Activated T-cell treated with anti-CD3 and anti-CD28 coated beads, Interleukin-2, amount 50 U/mL, for 72 hours (primary cell): ENCODE data around the gene ADCY5. TPM values are rescaled to one million over a fixed set of nuclear protein-coding genes. Genes with fewer than 3 reads are reported as not detected.

Experiments
- ATAC-seq, 2 donors: fragments of 150-1000 bp; cut with Tn5 transposase; replicated peaks in 1 of 2; 2 replicates each; pipeline ENCODE4 v1.10.0; 2021; ENCODE audit warnings: moderate library complexity in 2 of 2, mild to moderate bottlenecking in 1 of 2
- DNase-seq, 2 donors: peaks; one replicate each; pipeline ENCODE4 v3.0.0; 2021 to 2022; ENCODE audit warnings: mixed read lengths in 1 of 2
- H3K27ac Mint-ChIP-seq: one replicate; pipeline ENCODE4 v1.8.0; 2022; ENCODE audit warnings: mild to moderate bottlenecking, moderate library complexity, mixed read lengths
- H3K27me3 Mint-ChIP-seq: one replicate; pipeline ENCODE4 v1.8.0; 2022; ENCODE audit warnings: low read depth, mixed read lengths
- H3K36me3 Mint-ChIP-seq, 2 donors: one replicate each; pipeline ENCODE4 v1.8.0; 2022; ENCODE audit warnings: mixed read lengths in 2 of 2, mild to moderate bottlenecking in 1 of 2; ENCODE audit not compliant: insufficient read depth in 2 of 2
- H3K4me1 Mint-ChIP-seq: one replicate; pipeline ENCODE4 v1.8.0; 2022; ENCODE audit warnings: low read depth, mixed read lengths
- H3K4me3 Mint-ChIP-seq, 2 donors: one replicate each; pipeline ENCODE4 v1.8.0; 2022; ENCODE audit warnings: mild to moderate bottlenecking in 2 of 2, mixed read lengths in 2 of 2, moderate library complexity in 2 of 2
- H3K9me3 Mint-ChIP-seq, 2 donors: one replicate each; pipeline ENCODE4 v1.8.0; 2022; ENCODE audit warnings: mixed read lengths in 2 of 2
- total RNA-seq, 2 donors: library from RNA; stranded (reverse); gene quantifications; one replicate each; pipeline ENCODE4 v1.2.3, GENCODE V29; 2022

The ADCY5 gene
- total RNA-seq, 2 donors from 2014 or later: not detected

DNA sequence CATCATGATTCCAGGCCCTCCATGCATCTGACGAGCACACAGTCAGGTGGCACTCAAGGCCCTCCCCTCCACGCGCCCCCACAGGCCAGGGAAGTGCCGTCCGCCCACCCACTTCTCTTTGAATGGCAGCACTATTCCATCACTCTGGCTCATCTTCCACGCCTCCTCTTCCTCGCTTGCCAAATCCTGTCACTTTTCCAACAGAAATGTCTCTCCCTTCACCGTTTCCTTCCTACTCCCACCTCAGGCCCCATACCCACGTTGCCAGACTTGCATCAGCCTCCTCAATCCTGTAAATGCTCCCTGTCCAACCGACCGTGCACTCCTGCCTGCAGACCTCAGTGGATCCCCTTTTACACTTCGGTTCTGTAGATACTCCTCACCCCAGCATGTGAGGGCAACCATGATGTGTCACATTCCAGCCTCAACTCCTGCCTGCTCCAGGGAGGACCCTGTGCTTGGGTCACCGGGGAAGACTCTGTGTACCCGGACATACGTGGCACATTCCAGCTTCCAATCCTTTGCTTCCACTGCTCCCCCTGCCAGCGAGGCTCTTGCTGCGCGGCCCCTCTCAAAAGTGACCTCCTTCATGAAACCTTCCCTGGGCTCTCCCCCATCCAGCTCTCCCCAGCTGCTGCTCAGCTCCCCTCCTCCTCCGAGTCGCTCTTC, 29.6 kb downstream of the ADCY5 start:
- DNase-seq (no peak), ATAC-seq (no peak)

DNA sequence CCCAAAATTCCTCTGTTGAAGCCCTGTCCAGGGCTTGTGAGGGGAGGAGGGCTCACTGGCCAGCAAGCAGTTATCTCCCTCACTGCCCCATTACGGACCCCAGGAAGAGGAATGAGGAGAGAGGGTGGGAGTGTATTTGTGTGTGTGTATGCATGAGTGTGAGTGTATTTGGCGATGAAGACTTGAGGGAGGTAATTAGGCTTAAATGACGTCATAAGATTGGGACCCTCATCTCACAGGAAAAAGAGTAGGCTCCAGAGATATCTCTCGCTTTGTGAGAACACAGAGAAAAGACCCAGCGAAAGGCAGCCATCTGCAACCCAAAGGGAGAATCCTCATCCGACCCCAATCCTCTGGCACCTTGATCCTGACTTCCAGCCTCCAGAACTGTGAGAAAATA, 32.2 kb downstream of the ADCY5 start:
- DNase-seq (no peak), ATAC-seq (no peak)
- H3K27ac Mint-ChIP-seq: no peak overlapping the region
- H3K27me3 Mint-ChIP-seq: no peaks in the 10 kb centered on the region
- H3K4me3 Mint-ChIP-seq: no peak overlapping the region
- H3K4me1 Mint-ChIP-seq: no peaks in the 10 kb centered on the region
- H3K36me3 Mint-ChIP-seq: no peaks in the 10 kb centered on the region
- no peaks in the 10 kb centered on the region for H3K9me3 Mint-ChIP-seq

More for the DNA sequence above, 29.6 kb downstream of the ADCY5 start:
- H3K4me3 Mint-ChIP-seq: no peak overlapping the region
- H3K4me1 Mint-ChIP-seq: no peaks in the 10 kb centered on the region
- H3K36me3 Mint-ChIP-seq: no peaks in the 10 kb centered on the region
- H3K27ac Mint-ChIP-seq: no peak overlapping the region
- H3K9me3 Mint-ChIP-seq: no peaks in the 10 kb centered on the region
- no peaks in the 10 kb centered on the region for H3K27me3 Mint-ChIP-seq

DNA sequence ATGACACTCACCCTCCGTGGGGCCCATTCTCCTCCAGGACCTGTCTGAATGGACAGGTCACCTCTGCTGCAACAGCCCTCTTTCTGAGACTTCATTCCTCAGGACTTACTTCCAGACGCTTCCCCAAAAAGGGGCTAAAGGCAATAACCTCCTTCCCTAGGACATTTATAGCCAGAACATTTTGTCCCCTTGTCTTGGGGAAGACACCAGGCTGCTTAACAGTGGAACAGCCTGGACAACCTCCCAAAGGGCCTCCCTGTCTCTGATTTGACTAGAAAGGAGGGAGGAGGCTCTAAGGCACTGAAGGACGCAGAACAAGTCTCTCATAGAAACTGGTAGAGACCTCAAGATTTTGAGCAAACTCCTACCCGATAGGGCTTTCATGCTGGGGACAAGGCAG, 32.7 kb downstream of the ADCY5 start:
- ATAC-seq (no peak), DNase-seq (no peak)
- H3K27ac Mint-ChIP-seq: no peak overlapping the region
- no peaks in the 10 kb centered on the region for H3K27me3 Mint-ChIP-seq
- no peaks in the 10 kb centered on the region for H3K4me1 Mint-ChIP-seq
- no peak overlapping the region for H3K4me3 Mint-ChIP-seq
- no peaks in the 10 kb centered on the region for H3K9me3 Mint-ChIP-seq
- H3K36me3 Mint-ChIP-seq: no peaks in the 10 kb centered on the region

DNA sequence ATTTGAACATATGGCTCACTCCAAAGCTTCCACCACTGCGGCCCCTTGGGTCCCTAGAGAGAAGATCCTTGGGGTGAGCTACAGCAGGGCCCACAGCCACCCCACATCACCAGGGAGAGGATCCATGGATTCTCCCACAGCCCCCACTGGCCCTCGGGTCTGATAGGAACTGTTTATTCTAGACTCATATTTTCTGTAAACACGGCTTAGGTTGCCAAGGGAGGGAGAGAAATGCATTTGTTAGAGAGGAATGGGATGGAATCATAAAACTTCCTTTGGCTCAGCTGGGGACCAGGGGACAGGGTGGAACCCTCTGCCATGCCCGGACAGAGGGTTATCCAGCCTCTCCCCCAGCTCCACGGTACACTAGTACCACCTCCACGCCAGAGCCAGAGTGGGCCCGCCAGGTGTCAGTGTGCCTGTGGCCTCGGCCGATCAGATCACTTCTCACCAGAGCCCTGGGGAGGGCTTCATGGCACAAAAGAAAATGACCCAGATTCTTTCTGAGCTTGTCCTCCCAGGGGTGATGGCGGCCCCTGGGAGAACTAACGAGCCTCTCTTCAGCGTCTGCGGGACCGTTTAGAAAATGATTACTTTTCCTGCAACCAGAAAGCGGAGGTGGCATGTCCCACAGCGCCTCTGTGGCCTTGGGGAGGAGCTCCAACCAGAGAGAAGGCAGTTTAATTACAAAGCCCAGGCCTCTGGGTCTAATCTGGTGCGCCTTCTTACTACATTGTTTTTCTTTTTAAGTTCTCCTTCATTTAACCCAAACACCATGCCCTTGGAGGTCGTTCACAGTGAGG, 33.7 kb downstream of the ADCY5 start:
- H3K36me3 Mint-ChIP-seq: no peaks in the 10 kb centered on the region
- no peak overlapping the region for H3K4me3 Mint-ChIP-seq
- no peaks in the 10 kb centered on the region for H3K9me3 Mint-ChIP-seq
- no peak overlapping the region for H3K27ac Mint-ChIP-seq
- no peaks in the 10 kb centered on the region for H3K4me1 Mint-ChIP-seq
- ATAC-seq (no peak), DNase-seq (no peak)
- H3K27me3 Mint-ChIP-seq: no peaks in the 10 kb centered on the region

DNA sequence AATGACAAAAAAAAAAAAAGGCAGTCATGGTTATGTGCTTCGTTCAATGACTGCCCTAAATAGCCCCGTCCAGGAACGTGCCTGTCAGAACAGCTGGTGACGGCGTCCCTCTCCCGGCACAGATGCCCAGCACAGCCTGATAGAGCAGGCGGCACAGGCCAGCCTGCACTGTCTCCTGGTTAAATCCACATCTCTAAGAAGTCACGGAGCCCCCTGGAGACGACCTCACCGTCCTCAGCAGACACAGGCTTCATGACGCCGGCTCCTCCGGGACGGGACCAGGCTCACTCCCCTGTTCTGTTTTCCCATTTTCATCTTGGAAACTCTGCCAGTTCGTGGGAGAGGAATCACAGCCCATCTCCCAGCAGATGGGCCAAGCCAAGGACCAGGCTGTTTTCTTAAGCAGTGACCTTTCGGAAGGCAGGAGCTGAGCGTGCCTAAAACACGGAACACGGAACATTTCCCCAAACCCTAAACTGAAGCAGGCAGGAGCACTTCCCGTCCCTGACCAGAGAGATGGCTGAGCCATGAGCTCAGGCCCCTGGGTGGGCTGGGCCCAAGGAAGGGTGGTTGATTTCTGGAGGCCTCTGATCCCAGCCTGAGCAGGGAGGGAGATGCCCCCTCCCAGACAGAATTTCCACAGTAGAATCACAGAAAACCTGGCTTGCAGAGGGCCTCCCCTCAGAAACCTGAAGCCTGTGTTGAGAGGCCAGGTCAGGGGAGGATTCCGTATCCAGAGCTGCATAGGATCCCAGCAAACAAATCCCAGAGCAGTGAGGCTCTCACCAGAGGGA, 35.9 kb downstream of the ADCY5 start:
- Mint-ChIP-seq H3K27ac (no peak overlapping the region), H3K27me3 (no peaks in the 10 kb centered on the region), H3K9me3 (no peaks in the 10 kb centered on the region), H3K36me3 (no peaks in the 10 kb centered on the region), H3K4me1 (no peaks in the 10 kb centered on the region), H3K4me3 (no peak overlapping the region)
- ATAC-seq (no peak), DNase-seq (no peak)

DNA sequence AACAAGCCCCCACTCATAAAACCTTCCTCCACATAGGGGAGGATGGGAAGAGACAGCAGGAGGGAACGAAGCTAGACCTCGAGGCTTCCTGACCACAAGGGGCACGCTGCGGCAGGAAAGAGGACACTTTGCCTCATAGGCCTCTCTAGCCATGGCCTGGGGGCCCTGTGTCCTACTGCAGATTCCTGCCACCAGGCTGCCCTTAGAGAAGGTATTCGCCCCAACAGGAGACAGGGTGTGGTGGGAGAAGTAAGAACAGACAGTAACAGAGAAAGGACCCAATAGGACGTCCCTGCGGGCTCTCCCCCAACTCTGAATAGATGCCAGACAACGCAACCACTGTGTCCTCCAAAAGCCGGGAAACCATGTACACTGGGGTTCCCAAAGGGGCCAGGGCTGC, 36.8 kb downstream of the ADCY5 start:
- no peak for DNase-seq
- no peak for ATAC-seq
- H3K9me3 Mint-ChIP-seq: no peaks in the 10 kb centered on the region
- H3K36me3 Mint-ChIP-seq: no peaks in the 10 kb centered on the region
- H3K27me3 Mint-ChIP-seq: no peaks in the 10 kb centered on the region
- H3K4me1 Mint-ChIP-seq: no peaks in the 10 kb centered on the region
- no peak overlapping the region for H3K27ac Mint-ChIP-seq
- H3K4me3 Mint-ChIP-seq: no peak overlapping the region

DNA sequence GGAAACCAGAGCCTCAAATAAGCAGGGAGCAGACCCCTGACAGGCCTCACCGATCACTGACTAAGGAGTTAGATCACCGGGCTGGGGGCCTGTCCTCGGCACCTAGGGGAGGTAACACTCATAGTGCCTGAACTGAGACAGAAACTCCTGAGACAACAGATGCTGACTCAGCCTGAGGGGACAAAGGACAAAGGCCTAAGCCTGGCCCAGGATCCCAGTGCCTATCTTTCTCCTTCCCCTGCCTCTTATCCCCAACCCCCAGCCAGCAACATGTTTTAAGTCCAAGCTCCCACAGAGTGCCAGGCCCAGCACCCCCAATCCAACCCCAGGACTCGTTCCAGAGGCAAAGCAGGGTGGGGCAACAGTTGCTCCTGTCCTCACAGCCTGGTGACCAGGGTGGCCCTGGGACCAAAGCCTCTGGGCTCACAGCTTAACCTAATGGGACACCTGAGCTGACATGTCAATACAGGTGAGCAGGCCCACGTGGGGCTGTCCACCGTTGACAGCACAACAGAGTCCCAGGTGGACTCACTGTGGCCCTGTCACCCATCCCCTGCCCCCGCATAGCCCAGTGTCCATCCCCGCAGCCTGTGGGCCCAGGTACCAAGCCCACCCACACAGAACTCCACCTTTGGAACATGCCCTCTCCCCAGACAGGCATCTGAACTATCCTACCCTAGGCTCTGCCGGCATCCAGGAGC, 37.4 kb downstream of the ADCY5 start:
- Mint-ChIP-seq H3K27me3 (no peaks in the 10 kb centered on the region), H3K9me3 (no peaks in the 10 kb centered on the region)

DNA sequence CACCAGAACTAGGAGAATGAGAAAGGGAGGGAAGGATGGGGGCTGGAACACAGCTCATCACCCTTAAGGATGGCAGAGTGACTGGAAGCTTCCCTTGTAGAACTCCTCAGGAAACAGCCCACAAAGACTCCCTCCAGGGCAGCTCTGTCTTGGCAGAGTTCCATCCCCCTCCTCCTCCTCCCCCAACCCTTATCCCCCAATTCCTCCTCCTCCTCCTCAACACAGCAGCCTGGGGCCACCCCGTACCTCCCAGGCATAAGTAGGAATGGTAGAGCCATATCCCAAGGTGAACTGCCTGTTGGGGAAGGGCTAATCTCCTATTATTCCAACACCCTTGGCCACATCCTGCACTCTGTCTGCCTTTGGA, 38.8 kb downstream of the ADCY5 start:
- Mint-ChIP-seq H3K36me3 (no peaks in the 10 kb centered on the region), H3K9me3 (no peaks in the 10 kb centered on the region), H3K27me3 (no peaks in the 10 kb centered on the region), H3K4me1 (no peaks in the 10 kb centered on the region), H3K27ac (no peak overlapping the region), H3K4me3 (no peak overlapping the region)
- ATAC-seq: no peak
- no peak for DNase-seq

More for the DNA sequence above, 37.4 kb downstream of the ADCY5 start:
- DNase-seq: no peak
- ATAC-seq: no peak
- Mint-ChIP-seq H3K4me3 (no peak overlapping the region), H3K36me3 (no peaks in the 10 kb centered on the region), H3K27ac (no peak overlapping the region), H3K4me1 (no peaks in the 10 kb centered on the region)

DNA sequence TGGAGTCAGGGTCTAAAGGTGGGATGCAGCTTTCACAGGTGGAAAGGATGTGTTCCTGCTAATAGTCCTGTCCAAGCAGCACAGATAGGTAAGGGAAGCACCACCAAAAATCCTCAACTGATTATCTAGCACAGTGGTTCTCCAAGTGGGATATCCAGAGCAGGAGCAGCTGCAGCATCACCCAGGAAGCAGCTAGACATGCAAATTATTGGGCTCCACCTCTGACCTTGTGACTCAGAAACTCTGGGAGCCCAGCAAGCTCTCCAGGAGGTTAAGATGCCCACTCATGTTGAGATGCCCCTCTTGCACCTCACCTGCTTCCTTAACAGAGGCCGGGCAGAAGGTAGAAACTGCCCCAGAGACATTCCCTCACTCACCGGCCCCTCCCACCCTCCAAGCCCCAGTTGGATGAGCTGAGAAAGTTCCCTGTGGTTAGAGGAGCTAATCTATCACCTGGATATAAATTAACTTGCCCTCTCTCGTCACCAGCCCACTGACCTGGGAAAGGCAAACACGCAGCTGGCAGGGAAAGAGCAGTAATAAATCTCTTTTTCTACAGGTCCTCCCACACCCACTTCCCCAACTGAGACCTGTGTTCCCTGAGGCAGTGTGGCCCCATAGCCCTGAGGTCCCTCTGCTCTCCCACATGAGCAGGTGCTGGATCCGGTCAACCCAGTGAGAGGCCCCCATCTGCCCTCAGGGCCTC, 39.3 kb downstream of the ADCY5 start:
- Mint-ChIP-seq H3K36me3 (no peaks in the 10 kb centered on the region), H3K9me3 (no peaks in the 10 kb centered on the region), H3K27ac (no peak overlapping the region), H3K4me3 (no peak overlapping the region), H3K27me3 (no peaks in the 10 kb centered on the region), H3K4me1 (no peaks in the 10 kb centered on the region)
- ATAC-seq: no peak
- no peak for DNase-seq

DNA sequence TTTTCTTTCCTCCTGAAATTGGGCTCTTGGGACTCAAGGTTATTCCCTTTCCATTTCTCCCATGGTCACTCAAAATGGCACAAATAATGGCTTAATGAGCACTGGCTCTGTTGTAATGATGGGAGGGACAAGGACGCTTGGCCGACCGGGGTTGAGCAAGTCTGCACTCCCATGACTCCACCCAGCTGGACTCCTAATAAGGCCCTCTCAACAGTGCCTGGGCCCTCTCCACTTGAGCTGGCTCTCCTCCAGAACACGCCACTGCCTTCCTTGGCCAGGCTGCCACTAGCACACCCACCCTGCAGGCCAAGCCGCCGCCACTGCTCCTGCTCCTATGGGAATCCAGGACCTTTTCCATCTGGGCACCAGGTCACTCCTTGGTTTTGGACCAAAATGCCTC, 42.3 kb downstream of the ADCY5 start:
- Mint-ChIP-seq H3K36me3 (no peaks in the 10 kb centered on the region), H3K9me3 (no peaks in the 10 kb centered on the region), H3K4me1 (no peaks in the 10 kb centered on the region), H3K27me3 (no peaks in the 10 kb centered on the region), H3K4me3 (no peak overlapping the region), H3K27ac (no peak overlapping the region)
- DNase-seq (no peak), ATAC-seq (no peak)

DNA sequence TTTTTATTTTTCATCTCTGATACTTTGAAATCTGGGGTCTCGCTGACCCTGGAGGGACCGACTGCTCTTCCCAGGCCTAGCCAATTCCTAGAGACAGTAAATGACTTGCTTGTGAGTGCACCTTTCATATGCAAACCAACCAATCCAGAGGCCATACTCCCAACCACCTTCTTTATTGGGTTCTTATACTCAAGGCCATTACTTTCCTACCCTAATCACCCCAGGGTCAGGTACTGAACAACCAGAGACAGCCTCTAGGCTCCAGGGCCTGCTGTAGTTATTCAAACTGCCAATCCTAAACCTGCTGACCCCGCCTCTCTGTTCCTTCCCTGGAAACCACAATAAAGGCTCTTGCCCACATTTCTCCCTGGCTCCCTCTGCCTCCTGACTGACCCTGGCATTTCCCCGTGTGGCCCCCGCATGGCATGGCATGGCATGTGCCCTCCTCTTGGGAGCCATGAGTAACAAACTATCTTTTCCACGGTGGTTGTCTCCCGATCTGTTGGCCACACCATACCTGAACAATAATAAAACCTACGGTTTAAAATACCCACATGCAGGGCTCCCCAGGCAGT, 42.9 kb downstream of the ADCY5 start:
- no peaks in the 10 kb centered on the region for H3K36me3 Mint-ChIP-seq
- no peak overlapping the region for H3K4me3 Mint-ChIP-seq
- no peak for ATAC-seq
- H3K4me1 Mint-ChIP-seq: no peaks in the 10 kb centered on the region
- no peak for DNase-seq
- H3K27ac Mint-ChIP-seq: no peak overlapping the region
- no peaks in the 10 kb centered on the region for H3K9me3 Mint-ChIP-seq
- H3K27me3 Mint-ChIP-seq: no peaks in the 10 kb centered on the region

DNA sequence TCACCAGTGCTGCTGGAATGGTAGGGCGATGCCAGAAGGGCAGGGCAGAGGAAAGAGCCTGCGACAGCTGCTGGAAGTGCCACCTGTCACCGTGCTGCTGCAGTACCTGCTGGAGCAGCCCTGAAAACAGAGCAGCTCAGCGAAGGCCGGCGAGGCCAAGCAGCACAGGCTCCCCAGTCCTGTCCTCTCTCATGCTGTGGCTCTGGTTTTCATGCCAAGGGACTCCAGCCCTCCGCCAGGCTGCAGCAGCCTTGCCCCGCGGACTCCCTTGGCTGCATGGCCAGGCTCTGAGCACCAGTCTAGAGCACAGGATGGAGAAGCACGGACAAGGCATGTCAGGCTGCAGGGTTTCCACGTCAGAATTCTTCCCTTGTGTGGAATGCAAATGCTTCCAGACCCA, 43.9 kb downstream of the ADCY5 start:
- H3K36me3 Mint-ChIP-seq: no peaks in the 10 kb centered on the region
- H3K9me3 Mint-ChIP-seq: no peaks in the 10 kb centered on the region
- no peak overlapping the region for H3K27ac Mint-ChIP-seq
- no peaks in the 10 kb centered on the region for H3K27me3 Mint-ChIP-seq
- no peaks in the 10 kb centered on the region for H3K4me1 Mint-ChIP-seq
- DNase-seq: no peak
- H3K4me3 Mint-ChIP-seq: no peak overlapping the region
- ATAC-seq: no peak
